Ascending aorta (tissue), 2 donors: ENCODE data around the gene SLC16A10. TPM values are rescaled to one million over a fixed set of nuclear protein-coding genes. Genes with fewer than 3 reads are reported as not detected.

ENCODE experiments used
- DNase-seq, 2 donors: peaks; one replicate each; pipeline ENCODE4 v3.0.0-alpha.2; 2019; ENCODE audit warnings: low spot score in 2 of 2
- H3K27ac ChIP-seq, 2 donors: fragments of 200-600 bp; sonication (generic); one replicate each; pipeline ENCODE4 v1.5.1; 2016 to 2017; ENCODE audit warnings: mild to moderate bottlenecking in 1 of 2
- H3K27me3 ChIP-seq: fragments of 200-600 bp; sonication (generic); one replicate; pipeline ENCODE4 v1.5.1; 2017
- H3K36me3 ChIP-seq, 2 donors: fragments of 200-600 bp; sonication (generic); one replicate each; pipeline ENCODE4 v1.5.1; 2016
- H3K4me1 ChIP-seq, 2 donors: fragments of 200-600 bp; sonication (generic); one replicate each; pipeline ENCODE4 v1.5.1; 2016 to 2017; ENCODE audit warnings: mild to moderate bottlenecking in 1 of 2
- H3K4me3 ChIP-seq, 2 donors: fragments of 200-600 bp; sonication (generic); one replicate each; pipeline ENCODE4 v1.5.1; 2016 to 2017; ENCODE audit warnings: mild to moderate bottlenecking in 1 of 2
- H3K9me3 ChIP-seq, 2 donors: fragments of 200-600 bp; sonication (generic); one replicate each; pipeline ENCODE4 v1.5.1; 2016
- intact Hi-C: fragments of 100-400 bp; cut with DNase I; formaldehyde crosslinking; loops from one replicate; pipeline ENCODE4 v1.15.1; 2023
- total RNA-seq: library from RNA; depleted of rRNA; stranded (reverse); fragments of >200 nt; gene quantifications from one replicate; pipeline ENCODE4 v1.1.0, GENCODE V29; 2016
- TF ChIP-seq, protein P1 (sequence below), 3 experiments: fragments of 200-600 bp in 2 of 3; fragments of 450-650 bp in 1 of 3; sonication (generic) in 2 of 3; IDR thresholded peaks; one replicate each; pipeline ENCODE4 v1.5.1; 2016 to 2019; ENCODE audit warnings: antibody characterized with exemption in 3 of 3, mild to moderate bottlenecking in 1 of 3, moderate library complexity in 1 of 3

Gene SLC16A10
- total RNA-seq, 1 donor from 2014 or later: 7.8 TPM

DNA sequence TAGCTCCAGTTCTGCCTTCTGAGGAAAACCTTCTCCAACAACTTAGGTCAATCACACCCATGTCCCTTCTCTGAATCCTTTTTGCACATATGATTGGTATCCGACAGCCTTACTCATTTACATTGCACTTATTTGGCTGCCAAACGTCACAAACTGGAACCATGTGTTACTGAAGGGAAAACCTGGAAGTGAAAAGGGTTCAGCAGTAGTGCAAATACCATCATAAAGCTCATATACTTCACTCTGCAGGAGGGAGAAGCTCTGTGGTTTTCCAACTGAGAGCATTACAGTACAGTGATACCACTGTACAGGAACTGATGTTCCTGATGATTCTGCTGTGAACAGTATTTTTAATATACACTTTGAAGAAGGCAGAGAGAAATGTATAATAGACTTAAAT lies 87.8 kb downstream of the SLC16A10 start:
- Histone ChIP-seq H3K36me3 (no peaks in the 10 kb centered on the region), H3K4me1 (no peaks in the 10 kb centered on the region), H3K27ac (no peak overlapping the region), H3K27me3 (no peaks in the 10 kb centered on the region), H3K4me3 (no peak overlapping the region), H3K9me3 (no peaks in the 10 kb centered on the region)
- intact Hi-C loops: no loop called here
- no peak for DNase-seq
- TF ChIP-seq, protein P1, sequence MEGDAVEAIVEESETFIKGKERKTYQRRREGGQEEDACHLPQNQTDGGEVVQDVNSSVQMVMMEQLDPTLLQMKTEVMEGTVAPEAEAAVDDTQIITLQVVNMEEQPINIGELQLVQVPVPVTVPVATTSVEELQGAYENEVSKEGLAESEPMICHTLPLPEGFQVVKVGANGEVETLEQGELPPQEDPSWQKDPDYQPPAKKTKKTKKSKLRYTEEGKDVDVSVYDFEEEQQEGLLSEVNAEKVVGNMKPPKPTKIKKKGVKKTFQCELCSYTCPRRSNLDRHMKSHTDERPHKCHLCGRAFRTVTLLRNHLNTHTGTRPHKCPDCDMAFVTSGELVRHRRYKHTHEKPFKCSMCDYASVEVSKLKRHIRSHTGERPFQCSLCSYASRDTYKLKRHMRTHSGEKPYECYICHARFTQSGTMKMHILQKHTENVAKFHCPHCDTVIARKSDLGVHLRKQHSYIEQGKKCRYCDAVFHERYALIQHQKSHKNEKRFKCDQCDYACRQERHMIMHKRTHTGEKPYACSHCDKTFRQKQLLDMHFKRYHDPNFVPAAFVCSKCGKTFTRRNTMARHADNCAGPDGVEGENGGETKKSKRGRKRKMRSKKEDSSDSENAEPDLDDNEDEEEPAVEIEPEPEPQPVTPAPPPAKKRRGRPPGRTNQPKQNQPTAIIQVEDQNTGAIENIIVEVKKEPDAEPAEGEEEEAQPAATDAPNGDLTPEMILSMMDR (IDR thresholded peaks at IDR 0.05): no peak

DNA sequence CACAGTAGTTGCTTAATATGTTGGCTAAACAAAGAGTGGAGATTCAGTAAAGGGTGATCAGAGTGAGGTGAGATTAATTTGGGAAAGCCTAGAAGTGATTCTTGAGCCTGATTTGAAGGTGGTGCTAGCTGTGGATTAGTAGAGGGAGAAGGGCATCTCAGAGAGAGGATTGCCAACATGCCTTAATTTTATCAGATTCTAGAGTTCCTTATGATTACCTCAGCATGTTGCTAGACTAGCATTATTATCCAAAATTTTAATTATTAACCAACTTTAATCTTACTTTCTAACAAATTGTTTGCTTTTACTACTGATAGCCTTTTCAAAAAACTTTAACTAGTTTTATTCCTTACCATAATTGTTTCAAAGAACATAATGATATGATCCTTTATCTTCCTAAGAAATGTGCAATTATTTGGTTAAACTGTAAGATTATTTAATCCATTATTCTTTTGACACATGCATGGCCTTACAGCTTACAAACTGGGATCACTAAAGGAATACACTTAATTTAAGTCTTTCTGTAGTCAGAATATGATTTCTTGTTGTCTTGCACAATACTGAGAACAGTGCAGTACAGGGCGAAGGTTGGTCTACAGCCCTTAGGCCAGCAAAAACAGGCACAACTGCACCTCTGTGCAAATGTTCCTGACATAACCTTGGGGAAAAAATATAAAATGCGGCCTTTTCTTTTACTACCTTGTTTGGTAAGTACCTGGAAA lies 88.9 kb downstream of the SLC16A10 start:
- H3K4me1 ChIP-seq: no peaks in the 10 kb centered on the region
- H3K27ac ChIP-seq: no peak overlapping the region
- DNase-seq: no peak
- H3K27me3 ChIP-seq: no peaks in the 10 kb centered on the region
- H3K4me3 ChIP-seq: no peak overlapping the region
- H3K9me3 ChIP-seq: no peaks in the 10 kb centered on the region
- H3K36me3 ChIP-seq: no peaks in the 10 kb centered on the region
- intact Hi-C loops: no loop called here
- TF ChIP-seq, protein P1 (IDR thresholded peaks at IDR 0.05): no peak

DNA sequence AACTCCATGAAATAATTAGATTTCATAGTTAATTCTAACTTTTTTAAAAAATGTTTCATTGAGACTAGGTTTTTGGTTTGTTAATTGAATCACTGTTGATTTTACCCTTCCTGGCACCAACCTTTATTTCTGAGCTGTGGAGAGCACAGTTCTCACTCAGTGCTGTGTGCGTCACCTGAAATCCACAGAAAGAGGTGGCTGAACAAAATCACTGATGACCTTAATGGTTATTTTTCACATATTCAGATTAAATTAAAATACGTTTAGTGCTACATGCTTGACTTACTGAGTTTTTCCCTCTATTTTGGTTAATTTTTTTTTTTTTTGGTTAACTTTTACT lies 89.4 kb downstream of the SLC16A10 start:
- no peaks in the 10 kb centered on the region for H3K4me1 ChIP-seq
- no peaks in the 10 kb centered on the region for H3K9me3 ChIP-seq
- H3K36me3 ChIP-seq: no peaks in the 10 kb centered on the region
- intact Hi-C loops: no loop called here
- no peak overlapping the region for H3K27ac ChIP-seq
- no peaks in the 10 kb centered on the region for H3K27me3 ChIP-seq
- DNase-seq: no peak
- no peak overlapping the region for H3K4me3 ChIP-seq
- TF ChIP-seq, protein P1 (IDR thresholded peaks at IDR 0.05): no peak

DNA sequence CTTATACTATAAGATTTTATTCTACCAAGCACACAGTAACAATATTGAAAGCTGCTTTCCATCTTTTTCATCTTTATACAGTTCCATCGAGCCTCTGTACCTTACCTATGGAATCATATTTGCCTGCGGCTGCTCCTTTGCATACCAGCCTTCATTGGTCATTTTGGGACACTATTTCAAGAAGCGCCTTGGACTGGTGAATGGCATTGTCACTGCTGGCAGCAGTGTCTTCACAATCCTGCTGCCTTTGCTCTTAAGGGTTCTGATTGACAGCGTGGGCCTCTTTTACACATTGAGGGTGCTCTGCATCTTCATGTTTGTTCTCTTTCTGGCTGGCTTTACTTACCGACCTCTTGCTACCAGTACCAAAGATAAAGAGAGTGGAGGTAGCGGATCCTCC lies 89.8 kb downstream of the SLC16A10 start:
- H3K27me3 ChIP-seq: no peaks in the 10 kb centered on the region
- no peak for DNase-seq
- intact Hi-C loops: no loop called here
- no peaks in the 10 kb centered on the region for H3K36me3 ChIP-seq
- no peak overlapping the region for H3K4me3 ChIP-seq
- H3K4me1 ChIP-seq: no peaks in the 10 kb centered on the region
- H3K27ac ChIP-seq: no peak overlapping the region
- TF ChIP-seq, protein P1 (IDR thresholded peaks at IDR 0.05): no peak
- H3K9me3 ChIP-seq: no peaks in the 10 kb centered on the region

DNA sequence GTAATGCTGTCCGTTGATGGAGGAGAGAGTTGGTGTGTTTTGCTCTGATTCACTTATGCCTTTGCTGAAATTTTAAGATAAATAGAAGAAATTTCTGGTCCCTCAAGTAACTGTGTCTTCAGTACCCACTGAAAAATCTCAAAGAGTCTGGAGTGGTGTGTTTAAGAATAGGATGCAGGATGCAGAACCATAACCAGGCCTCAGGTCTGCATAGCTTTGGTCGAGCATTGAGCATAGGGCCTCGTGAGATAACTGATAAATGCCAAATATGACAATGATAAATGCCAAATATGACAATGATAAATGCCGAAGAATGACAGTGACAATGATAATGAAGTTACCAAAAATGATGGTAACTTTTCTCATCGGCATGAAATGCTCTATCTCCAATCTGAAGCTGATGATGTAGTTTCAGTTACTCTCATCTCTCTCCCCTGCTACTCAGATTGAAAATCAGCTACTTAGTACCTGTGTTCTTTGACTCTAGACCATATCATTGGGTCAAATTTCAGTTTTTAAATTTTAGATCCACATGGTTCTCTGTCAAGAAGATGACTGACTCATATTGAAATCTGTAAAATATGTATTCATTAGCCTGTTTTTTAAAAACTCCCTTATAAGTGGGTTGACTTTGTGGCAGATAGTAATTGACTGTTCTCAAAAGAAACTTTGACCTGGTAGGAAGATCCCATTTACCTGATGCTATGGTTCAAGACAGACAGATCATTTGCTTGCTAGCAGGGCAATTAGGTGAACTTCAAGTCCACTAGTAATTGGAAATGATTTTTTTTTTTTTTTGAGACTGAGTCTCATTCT lies 96.6 kb downstream of the SLC16A10 start:
- no peak for DNase-seq
- Histone ChIP-seq H3K4me1 (no peaks in the 10 kb centered on the region), H3K4me3 (no peak overlapping the region), H3K36me3 (no peaks in the 10 kb centered on the region), H3K27me3 (no peaks in the 10 kb centered on the region), H3K27ac (no peak overlapping the region), H3K9me3 (no peaks in the 10 kb centered on the region)
- intact Hi-C loops: no loop called here
- TF ChIP-seq, protein P1 (IDR thresholded peaks at IDR 0.05): no peak
